Endothelial cell (in vitro differentiated cells): Measurements from ENCODE around the gene OTOGL. TPM values are rescaled to one million over a fixed set of nuclear protein-coding genes. Genes with fewer than 3 reads are reported as not detected.
"Not testable (repeated sequence)": the region's sequence is repeated elsewhere in the genome, so short reads cannot be mapped to it uniquely, and the experiment has no call there.

Source experiments
- DNase-seq: peaks from one replicate; pipeline ENCODE4 v3.0.0; 2021; ENCODE audit warnings: low spot score
- H3K27ac Mint-ChIP-seq: one replicate; pipeline ENCODE4 v1.8.0; 2021; ENCODE audit warnings: mixed read lengths, inconsistent platforms; ENCODE audit not compliant: unreplicated experiment
- H3K27me3 Mint-ChIP-seq: one replicate; pipeline ENCODE4 v1.8.0; 2021; ENCODE audit warnings: mild to moderate bottlenecking, moderate library complexity, mixed read lengths, inconsistent platforms; ENCODE audit not compliant: unreplicated experiment
- H3K36me3 Mint-ChIP-seq: one replicate; pipeline ENCODE4 v1.8.0; 2021; ENCODE audit warnings: mild to moderate bottlenecking, low read depth, mixed read lengths, inconsistent platforms; ENCODE audit not compliant: unreplicated experiment
- H3K4me1 Mint-ChIP-seq: one replicate; pipeline ENCODE4 v1.8.0; 2021; ENCODE audit warnings: mild to moderate bottlenecking, mixed read lengths, inconsistent platforms; ENCODE audit not compliant: unreplicated experiment
- H3K4me3 Mint-ChIP-seq: one replicate; pipeline ENCODE4 v1.8.0; 2021; ENCODE audit warnings: mild to moderate bottlenecking, mixed read lengths, inconsistent platforms; ENCODE audit not compliant: unreplicated experiment
- H3K9me3 Mint-ChIP-seq: one replicate; pipeline ENCODE4 v1.8.0; 2021; ENCODE audit warnings: mixed read lengths, inconsistent platforms; ENCODE audit not compliant: unreplicated experiment
- total RNA-seq: library from RNA; stranded (reverse); fragmentation: NEBNext Ultra II Directional; extraction: Animal tissue kit (Norgen Biotek cat#: 25700); gene quantifications from one replicate; pipeline ENCODE4 v1.2.1, GENCODE V29; 2021; ENCODE audit not compliant: unreplicated experiment
- TF ChIP-seq, protein P1 (sequence below): fragments of 200-600 bp; sonication (generic); IDR thresholded peaks from one replicate; pipeline ENCODE4 v1.5.0; 2021; ENCODE audit warnings: antibody characterized with exemption; ENCODE audit not compliant: unreplicated experiment

Gene OTOGL
- total RNA-seq, 1 donor from 2014 or later = 0.31 TPM

DNA sequence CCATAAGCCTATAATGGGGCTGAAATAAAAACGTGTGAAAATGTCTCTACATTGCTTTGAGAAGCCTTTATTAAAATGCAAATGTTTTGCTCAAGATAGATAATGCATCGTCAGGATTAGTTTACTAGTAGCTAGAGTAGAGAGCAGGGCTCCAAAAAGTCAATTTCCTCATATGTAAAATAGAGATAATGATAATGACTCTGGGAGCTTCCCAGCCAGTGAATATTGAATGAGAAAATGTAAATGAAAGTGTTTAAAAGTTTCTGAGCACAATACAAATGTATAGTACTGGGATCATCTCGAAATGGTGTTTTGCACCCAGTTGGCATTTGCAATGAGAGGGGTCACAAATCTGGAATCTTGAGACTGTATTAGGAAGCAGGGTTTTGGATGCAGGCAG, 135.3 kb downstream of the OTOGL start:
- no peak for DNase-seq
- Mint-ChIP-seq H3K4me3 (no peak overlapping the region), H3K9me3 (no peaks in the 10 kb centered on the region), H3K27ac (no peak overlapping the region), H3K27me3 (no peaks in the 10 kb centered on the region), H3K36me3 (no peaks in the 10 kb centered on the region), H3K4me1 (no peaks in the 10 kb centered on the region)
- TF ChIP-seq, protein P1, sequence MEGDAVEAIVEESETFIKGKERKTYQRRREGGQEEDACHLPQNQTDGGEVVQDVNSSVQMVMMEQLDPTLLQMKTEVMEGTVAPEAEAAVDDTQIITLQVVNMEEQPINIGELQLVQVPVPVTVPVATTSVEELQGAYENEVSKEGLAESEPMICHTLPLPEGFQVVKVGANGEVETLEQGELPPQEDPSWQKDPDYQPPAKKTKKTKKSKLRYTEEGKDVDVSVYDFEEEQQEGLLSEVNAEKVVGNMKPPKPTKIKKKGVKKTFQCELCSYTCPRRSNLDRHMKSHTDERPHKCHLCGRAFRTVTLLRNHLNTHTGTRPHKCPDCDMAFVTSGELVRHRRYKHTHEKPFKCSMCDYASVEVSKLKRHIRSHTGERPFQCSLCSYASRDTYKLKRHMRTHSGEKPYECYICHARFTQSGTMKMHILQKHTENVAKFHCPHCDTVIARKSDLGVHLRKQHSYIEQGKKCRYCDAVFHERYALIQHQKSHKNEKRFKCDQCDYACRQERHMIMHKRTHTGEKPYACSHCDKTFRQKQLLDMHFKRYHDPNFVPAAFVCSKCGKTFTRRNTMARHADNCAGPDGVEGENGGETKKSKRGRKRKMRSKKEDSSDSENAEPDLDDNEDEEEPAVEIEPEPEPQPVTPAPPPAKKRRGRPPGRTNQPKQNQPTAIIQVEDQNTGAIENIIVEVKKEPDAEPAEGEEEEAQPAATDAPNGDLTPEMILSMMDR = no peak

GRCh38 chr12:80235944-80236343, 136.6 kb downstream of the OTOGL start:
- Mint-ChIP-seq H3K4me3 (no peak overlapping the region), H3K27me3 (no peaks in the 10 kb centered on the region), H3K9me3 (no peaks in the 10 kb centered on the region), H3K4me1 (no peaks in the 10 kb centered on the region), H3K27ac (no peak overlapping the region), H3K36me3 (no peaks in the 10 kb centered on the region)
- DNase-seq = no peak
- TF ChIP-seq, protein P1 = no peak

DNA sequence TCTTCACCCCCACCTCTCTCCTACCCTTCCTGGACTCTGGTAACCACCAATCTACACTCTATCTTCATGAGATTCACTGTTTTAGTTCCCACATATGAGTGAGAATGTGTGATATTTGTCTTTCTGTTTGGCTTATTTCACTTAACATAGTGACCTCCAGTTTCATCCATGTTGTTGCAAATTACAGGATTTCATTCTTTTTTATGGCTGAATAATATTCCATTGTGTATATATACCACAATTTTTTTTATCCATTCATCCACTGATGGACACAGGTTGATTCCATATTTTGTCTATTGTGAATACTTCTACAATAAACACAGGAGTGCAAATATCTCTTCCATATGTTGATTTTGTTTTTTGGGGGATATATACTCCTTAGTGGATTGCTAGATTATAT, 140.5 kb downstream of the OTOGL start:
- TF ChIP-seq, protein P1 = no peak
- Mint-ChIP-seq H3K4me1 (peaks cover 11% of the 10 kb centered on the region), H3K27me3 (no peaks in the 10 kb centered on the region), H3K9me3 (no peaks in the 10 kb centered on the region), H3K4me3 (no peak overlapping the region), H3K27ac (no peak overlapping the region), H3K36me3 (no peaks in the 10 kb centered on the region)
- DNase-seq = no peak

DNA sequence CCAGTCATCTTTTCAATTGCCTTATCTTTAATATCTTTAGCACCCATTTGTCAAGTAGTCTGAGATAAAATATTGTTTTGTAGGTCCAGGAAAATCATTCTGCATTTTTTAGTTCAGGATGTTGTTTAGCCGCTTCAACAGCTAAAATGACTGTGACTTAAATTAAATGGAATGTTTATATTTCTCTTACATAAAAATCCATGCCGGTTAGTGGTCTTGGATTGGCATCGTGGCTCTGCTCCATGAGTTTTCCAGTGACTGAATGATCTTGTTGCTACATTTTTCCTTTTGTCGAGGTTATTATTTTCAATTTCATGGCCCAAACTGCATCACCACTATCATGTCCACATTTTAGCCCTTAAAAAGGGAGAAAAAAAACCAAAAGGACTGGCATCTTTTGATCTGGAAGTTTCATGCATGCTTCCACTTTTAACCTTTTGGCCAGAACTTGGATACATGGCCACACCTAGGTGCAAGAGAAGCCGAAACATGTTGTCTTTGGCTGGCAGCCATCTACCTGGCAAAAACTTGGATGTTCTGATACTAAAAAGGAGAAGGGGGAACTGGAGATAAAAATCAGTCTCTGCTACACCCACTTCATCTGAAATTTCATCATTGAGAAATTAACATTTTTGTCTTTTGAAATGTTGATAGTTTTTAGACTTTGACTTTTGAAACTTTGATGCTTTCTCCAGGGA, 142.4 kb downstream of the OTOGL start:
- Mint-ChIP-seq H3K4me1 (peaks cover 11% of the 10 kb centered on the region), H3K27me3 (no peaks in the 10 kb centered on the region), H3K36me3 (no peaks in the 10 kb centered on the region), H3K9me3 (no peaks in the 10 kb centered on the region), H3K4me3 (no peak overlapping the region), H3K27ac (no peak overlapping the region)
- no peak for DNase-seq
- TF ChIP-seq, protein P1 = no peak

GRCh38 chr12:80242321-80242720, 143.0 kb downstream of the OTOGL start:
- Mint-ChIP-seq H3K27ac (no peak overlapping the region), H3K4me1 (peaks cover 11% of the 10 kb centered on the region), H3K4me3 (no peak overlapping the region), H3K27me3 (no peaks in the 10 kb centered on the region), H3K36me3 (no peaks in the 10 kb centered on the region), H3K9me3 (no peaks in the 10 kb centered on the region)
- TF ChIP-seq, protein P1 = no peak
- no peak for DNase-seq

DNA sequence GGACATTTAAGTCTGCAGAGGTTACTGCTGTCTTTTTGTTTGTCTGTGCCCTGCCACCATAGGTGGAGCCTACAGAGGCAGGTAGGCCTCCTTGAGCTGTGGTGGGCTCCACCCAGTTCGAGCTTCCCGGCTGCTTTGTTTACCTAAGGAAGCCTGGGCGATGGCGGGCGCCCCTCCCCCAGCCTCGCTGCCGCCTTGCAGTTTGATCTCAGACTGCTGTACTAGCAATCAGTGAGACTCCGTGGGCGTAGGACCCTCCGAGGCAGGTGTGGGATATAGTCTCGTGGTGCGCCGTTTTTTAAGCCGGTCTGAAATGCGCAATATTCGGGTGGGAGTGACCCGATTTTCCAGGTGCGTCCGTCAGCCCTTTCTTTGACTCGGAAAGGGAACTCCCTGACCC, 150.2 kb downstream of the OTOGL start:
- H3K4me3 Mint-ChIP-seq, H3K27ac Mint-ChIP-seq, DNase-seq, H3K27me3 Mint-ChIP-seq, H3K9me3 Mint-ChIP-seq, H3K36me3 Mint-ChIP-seq, H3K4me1 Mint-ChIP-seq: not testable (repeated sequence)
